H1 (cell line): ENCODE measurements around the gene LARP1. TPM values are rescaled to one million over a fixed set of nuclear protein-coding genes. Genes with fewer than 3 reads are reported as not detected.

ENCODE experiments used
- CTCF ChIA-PET: fragments of 300-600 bp; sonication (Branson Sonifier 250); formaldehyde crosslinking; loops from one replicate; lab custom pipeline; 2021; ENCODE audit not compliant: partially characterized antibody; lab: Charles Lee
- POLR2A ChIA-PET: fragments of 300-600 bp; sonication (Branson Sonifier 250); formaldehyde crosslinking; loops from one replicate; lab custom pipeline; 2021; ENCODE audit warnings: inconsistent platforms; ENCODE audit not compliant: partially characterized antibody; lab: Charles Lee
- DNase-seq, 2 experiments: peaks; one replicate each; pipeline versions ENCODE4 v3.0.0 to v3.0.0-alpha.2; 2010 to 2022; ENCODE audit warnings: low spot score in 2 of 2, low read depth in 1 of 2, mixed read lengths in 1 of 2
- FAIRE-seq: peaks from 2 replicates; lab custom pipeline; 2011; peaks lifted over from hg19 to GRCh38; lab: Jason Lieb, UNC
- H2AFZ ChIP-seq: 2 replicates; pipeline ENCODE4 v1.8.1; 2012; ENCODE audit warnings: low read length, inconsistent platforms
- H2AK5ac ChIP-seq: 2 replicates; pipeline ENCODE4 v1.6.1; 2013; ENCODE audit warnings: low read depth, low read length
- H2BK120ac ChIP-seq: replicated peaks from 2 replicates; pipeline ENCODE3; 2013; ENCODE audit warnings: low read depth, low read length, inconsistent platforms
- H2BK12ac ChIP-seq: 2 replicates; pipeline ENCODE4 v1.6.1; 2013; ENCODE audit warnings: low read depth, low read length
- H2BK15ac ChIP-seq: 2 replicates; pipeline ENCODE4 v1.6.1; 2013; ENCODE audit warnings: low read length
- H2BK20ac ChIP-seq: 2 replicates; pipeline ENCODE4 v1.6.1; 2013; ENCODE audit warnings: low read length
- H2BK5ac ChIP-seq: 2 replicates; pipeline ENCODE4 v1.6.1; 2013; ENCODE audit warnings: low read depth, low read length
- H3K14ac ChIP-seq: 2 replicates; pipeline ENCODE4 v1.6.1; 2013; ENCODE audit warnings: inconsistent platforms; ENCODE audit not compliant: insufficient read length
- H3K18ac ChIP-seq: 2 replicates; pipeline ENCODE4 v1.6.1; 2013; ENCODE audit warnings: low read length; ENCODE audit errors: extremely low read depth
- H3K23ac ChIP-seq: 2 replicates; pipeline ENCODE4 v1.6.1; 2013; ENCODE audit warnings: inconsistent platforms; ENCODE audit not compliant: insufficient read length
- H3K23me2 ChIP-seq: 2 replicates; pipeline ENCODE4 v1.6.1; 2013; ENCODE audit warnings: low read depth, low read length
- H3K27ac ChIP-seq: 2 replicates; pipeline ENCODE4 v1.6.1; 2011; ENCODE audit warnings: low read depth, low read length, inconsistent platforms
- H3K27me3 ChIP-seq, 4 experiments: replicated peaks in 1 of 4; 1 replicate in 1 of 4; 2 replicates in 3 of 4; pipeline versions ENCODE4 v1.6.1 to v1.8.1; 2011 to 2013; ENCODE audit warnings: low read length in 3 of 4, mild to moderate bottlenecking in 3 of 4, inconsistent platforms in 2 of 4, mixed read lengths in 2 of 4, moderate library complexity in 1 of 4; ENCODE audit not compliant: control insufficient read depth in 3 of 4, insufficient read depth in 3 of 4; ENCODE audit errors: extremely low read depth in 1 of 4
- H3K36me3 ChIP-seq, 4 experiments: 2 replicates each; pipeline versions ENCODE4 v1.6.1 to v1.8.1; 2011 to 2013; ENCODE audit warnings: mild to moderate bottlenecking in 4 of 4, low read length in 3 of 4, moderate library complexity in 2 of 4, control low read depth in 1 of 4, inconsistent platforms in 1 of 4; ENCODE audit not compliant: insufficient read depth in 4 of 4, control insufficient read depth in 2 of 4
- H3K4ac ChIP-seq: replicated peaks from 2 replicates; pipeline ENCODE3; 2013; ENCODE audit warnings: low read length, low read depth, mixed read lengths, inconsistent platforms; ENCODE audit not compliant: insufficient read length
- H3K4me1 ChIP-seq, 4 experiments: replicated peaks in 1 of 4; 1 replicate in 1 of 4; 2 replicates in 3 of 4; pipeline versions ENCODE4 v1.6.1 to v1.8.1; 2011 to 2013; ENCODE audit warnings: low read length in 3 of 4, inconsistent platforms in 2 of 4, mixed read lengths in 1 of 4; ENCODE audit not compliant: insufficient read depth in 4 of 4, control insufficient read depth in 3 of 4
- H3K4me2 ChIP-seq, 2 experiments: 2 replicates each; pipeline versions ENCODE4 v1.6.1 to v1.8.1; 2011 to 2013; ENCODE audit warnings: low read depth in 2 of 2, low read length in 2 of 2, control low read depth in 1 of 2, inconsistent platforms in 1 of 2, mild to moderate bottlenecking in 1 of 2; ENCODE audit not compliant: insufficient read depth in 1 of 2
- H3K4me3 ChIP-seq, 4 experiments: fragments of 200-600, 300-600 bp in 1 of 4; sonication (generic), shearing (Covaris generic), sonication (Bioruptor Twin) in 1 of 4; 2 replicates each; pipeline versions ENCODE4 v1.5.1 to v1.8.1; 2011 to 2016; ENCODE audit warnings: low read length in 4 of 4, low read depth in 3 of 4, control low read depth in 2 of 4, inconsistent platforms in 2 of 4, mild to moderate bottlenecking in 2 of 4, mixed read lengths in 1 of 4, moderate library complexity in 1 of 4; ENCODE audit not compliant: insufficient read depth in 2 of 4; ENCODE audit errors: extremely low read depth in 1 of 4
- H3K56ac ChIP-seq: replicated peaks from 2 replicates; pipeline ENCODE3; 2013; ENCODE audit warnings: low read depth, mild to moderate bottlenecking, mixed read lengths, low read length, inconsistent platforms; ENCODE audit not compliant: insufficient read length
- H3K79me1 ChIP-seq: 2 replicates; pipeline ENCODE4 v1.6.1; 2013; ENCODE audit warnings: low read depth, low read length, control low read depth
- H3K79me2 ChIP-seq, 2 experiments: 2 replicates each; pipeline versions ENCODE4 v1.6.1 to v1.8.1; 2012 to 2013; ENCODE audit warnings: low read length in 2 of 2, mild to moderate bottlenecking in 2 of 2, inconsistent platforms in 1 of 2; ENCODE audit not compliant: insufficient read depth in 2 of 2, control insufficient read depth in 1 of 2
- H3K9ac ChIP-seq, 4 experiments: replicated peaks in 1 of 4; 1 replicate in 1 of 4; 2 replicates in 3 of 4; pipeline versions ENCODE4 v1.6.1 to v1.8.1; 2011 to 2013; ENCODE audit warnings: low read depth in 3 of 4, low read length in 3 of 4, control low read depth in 2 of 4, mild to moderate bottlenecking in 2 of 4, moderate library complexity in 2 of 4, inconsistent platforms in 1 of 4; ENCODE audit errors: extremely low read depth in 1 of 4
- H3K9me3 ChIP-seq, 2 experiments: 2 replicates each; pipeline versions ENCODE4 v1.6.1 to v1.8.1; 2012 to 2013; ENCODE audit warnings: mild to moderate bottlenecking in 2 of 2, moderate library complexity in 2 of 2, control low read depth in 1 of 2, inconsistent platforms in 1 of 2, low read depth in 1 of 2, low read length in 1 of 2, mixed read lengths in 1 of 2; ENCODE audit not compliant: insufficient read depth in 2 of 2
- H4K20me1 ChIP-seq, 2 experiments: replicated peaks in 1 of 2; 2 replicates each; pipeline versions ENCODE3 to v1.8.1; 2011 to 2013; ENCODE audit warnings: inconsistent platforms in 2 of 2, low read length in 2 of 2, mild to moderate bottlenecking in 1 of 2; ENCODE audit not compliant: insufficient read depth in 2 of 2, control insufficient read depth in 1 of 2
- H4K5ac ChIP-seq: 2 replicates; pipeline ENCODE4 v1.6.1; 2013; ENCODE audit warnings: low read length, low read depth, mixed read lengths, inconsistent platforms; ENCODE audit not compliant: insufficient read length
- H4K8ac ChIP-seq: 2 replicates; pipeline ENCODE4 v1.8.0; 2013; ENCODE audit warnings: mild to moderate bottlenecking, moderate library complexity, low read length, inconsistent platforms; ENCODE audit not compliant: insufficient read depth; ENCODE audit errors: extremely low read depth
- H4K91ac ChIP-seq: replicated peaks from 2 replicates; pipeline ENCODE3; 2013; ENCODE audit warnings: low read length, mixed read lengths, inconsistent platforms; ENCODE audit not compliant: insufficient read length
- CHD2 ChIP-seq: IDR thresholded peaks from 2 replicates; pipeline ENCODE4 v1.6.1; 2012; ENCODE audit warnings: low read length, improper control_type of control experiment
- EP300 ChIP-seq, 2 experiments: IDR thresholded peaks; 1 replicate in 1 of 2; 2 replicates in 1 of 2; pipeline ENCODE4 v1.6.1; 2011 to 2012; ENCODE audit warnings: low read depth in 2 of 2, low read length in 2 of 2, mild to moderate bottlenecking in 2 of 2, borderline replicate concordance in 1 of 2, inconsistent platforms in 1 of 2, moderate library complexity in 1 of 2
- GTF2F1 ChIP-seq: IDR thresholded peaks from 2 replicates; pipeline ENCODE4 v1.6.1; 2012; ENCODE audit warnings: low read depth, low read length, improper control_type of control experiment, borderline replicate concordance
- NRF1 ChIP-seq: IDR thresholded peaks from 2 replicates; pipeline ENCODE4 v1.6.1; 2011; ENCODE audit warnings: mild to moderate bottlenecking, low read depth, low read length, improper control_type of control experiment
- PHF8 ChIP-seq: fragments of 200-600 bp; sonication (generic); conservative IDR thresholded peaks from 2 replicates; pipeline ENCODE4 v1.7.1; 2012; ENCODE audit warnings: low read depth, mild to moderate bottlenecking, inconsistent platforms, low read length, moderate library complexity
- POU5F1 ChIP-seq: IDR thresholded peaks from 2 replicates; pipeline ENCODE4 v1.6.1; 2011; ENCODE audit warnings: low read depth, mild to moderate bottlenecking, low read length, moderate library complexity
- RBBP5 ChIP-seq: IDR thresholded peaks from 2 replicates; pipeline ENCODE4 v1.7.1; 2012; ENCODE audit warnings: low read depth, mild to moderate bottlenecking, inconsistent platforms, low read length, moderate library complexity, borderline replicate concordance
- RNF2 ChIP-seq: fragments of 200-900, 300-1000 bp; sonication (generic); IDR thresholded peaks from 2 replicates; pipeline ENCODE4 v1.7.1; 2016; ENCODE audit warnings: borderline replicate concordance, low read depth, mild to moderate bottlenecking, antibody characterized with exemption, low read length; ENCODE audit not compliant: poor library complexity, severe bottlenecking; ENCODE audit errors: missing control alignments
- TAF7 ChIP-seq: optimal IDR thresholded peaks from 2 replicates; pipeline ENCODE3; 2011; ENCODE audit warnings: low read depth, mild to moderate bottlenecking, inconsistent platforms, low read length, moderate library complexity, borderline replicate concordance
- TCF12 ChIP-seq: IDR thresholded peaks from 2 replicates; pipeline ENCODE4 v1.6.1; 2011; ENCODE audit warnings: low read depth, mild to moderate bottlenecking, low read length
- ZNF274 ChIP-seq: IDR thresholded peaks from 2 replicates; pipeline ENCODE4 v1.7.0; 2012; ENCODE audit warnings: low read length, borderline replicate concordance; ENCODE audit errors: extremely low read depth
- WGBS, 2 experiments: shearing (Covaris generic) in 1 of 2; methylation state at CpG; one replicate each; pipeline versions ENCODE4 v1.1.6 to v1.1.7; 2013 to 2015; ENCODE audit warnings: low lambda C conversion rate in 2 of 2, mixed read lengths in 2 of 2, inconsistent platforms in 1 of 2, low coverage in 1 of 2, missing lambda C conversion rate in 1 of 2; ENCODE audit not compliant: insufficient replicate concordance in 2 of 2, insufficient coverage in 1 of 2, insufficient read length in 1 of 2; ENCODE audit errors: extremely low coverage in 1 of 2, missing lambda C conversion rate in 1 of 2; 5-methylcytosine and 5-hydroxymethylcytosine counted together
- polyA plus RNA-seq, 7 experiments: library from polyadenylated mRNA; depleted of rRNA in 3 of 7; stranded (reverse) in 5 of 7; unstranded in 2 of 7; fragments of >200 nt in 5 of 7; fragments of 200-250 nt in 2 of 7; gene quantifications; 1 replicate in 5 of 7; 2 replicates in 1 of 7; 4 replicates in 1 of 7; pipeline versions ENCODE4 v1.2.1 to v1.2.3, GENCODE V29; 2011 to 2013; ENCODE audit warnings: missing spikeins in 2 of 7, mixed read lengths in 2 of 7
- total RNA-seq: library from RNA; stranded (reverse); fragmentation: NEBNext Ultra II Directional; extraction: Animal tissue kit (Norgen Biotek cat#: 25700); gene quantifications from 2 replicates; pipeline ENCODE4 v1.2.1, GENCODE V29; 2021

The LARP1 gene
- total and polyA plus RNA-seq, 2 of the 8 experiments (the other 6 are each of a cell fraction or from before 2014, with no cell fraction given): 106 to 422 TPM

DNA sequence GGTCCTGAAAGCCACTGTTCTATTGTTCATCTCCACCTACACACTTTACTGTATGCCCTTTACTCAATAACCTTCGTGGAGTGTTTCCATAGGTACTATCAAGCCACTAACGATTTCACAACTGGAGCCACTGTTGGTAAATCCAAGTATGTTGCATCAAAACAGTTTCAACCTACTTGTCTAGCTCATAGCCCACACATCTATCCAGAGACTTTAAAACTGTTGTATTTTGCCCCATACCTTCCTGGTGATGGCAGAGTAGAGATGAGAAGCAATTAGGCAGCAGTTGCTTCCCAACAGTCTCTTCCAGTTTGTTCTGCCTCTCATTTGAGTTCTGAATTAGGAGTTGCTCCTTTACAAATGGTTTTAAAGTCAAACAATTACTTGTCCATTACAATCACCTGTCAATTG is 94.6 kb downstream of the LARP1 start:
- no peak overlapping the region for H3K27ac ChIP-seq
- no peak overlapping the region for H2BK15ac ChIP-seq
- no peaks in the 10 kb centered on the region for H3K27me3 ChIP-seq
- H3K4ac ChIP-seq: no peak overlapping the region
- H4K20me1 ChIP-seq: no peaks in the 10 kb centered on the region
- no peak overlapping the region for H2AFZ ChIP-seq
- POLR2A ChIA-PET: interaction anchor here (0.7 to 3.2 kb wide), 8 partner anchors 9 to 277 kb away, joined by 3 to 12 read pairs (median 4); partner anchors contain the start of gene CNOT8
- peak overlapping the region in 2 of 4 experiments; percentile 52 to 73; a peak in 2 of 7 replicates for H3K9ac ChIP-seq
- peak overlapping the region; percentile 26 to 62 (median 55); a peak in 5 of 8 replicates for H3K4me3 ChIP-seq
- H2BK120ac ChIP-seq: no peak overlapping the region
- peaks cover 0 to 7% (median 4%) of the 10 kb centered on the region in 4 experiments; a peak in 5 of 7 replicates for H3K4me1 ChIP-seq
- no peak for DNase-seq
- H3K9me3 ChIP-seq: no peaks in the 10 kb centered on the region
- no peak overlapping the region for H2BK20ac ChIP-seq
- no peaks in the 10 kb centered on the region; a peak in 2 of 8 replicates for H3K36me3 ChIP-seq
- no peak overlapping the region for H3K56ac ChIP-seq
- H4K5ac ChIP-seq: no peak overlapping the region
- no peak overlapping the region for H3K23ac ChIP-seq
- no peak overlapping the region for H4K91ac ChIP-seq
- no peaks in the 10 kb centered on the region for H3K79me2 ChIP-seq
- H2BK5ac ChIP-seq: no peak overlapping the region
- H3K4me2 ChIP-seq: peak overlapping the region; percentile 52 to 90
- no peaks in the 10 kb centered on the region for H3K79me1 ChIP-seq
- no peak overlapping the region for H3K14ac ChIP-seq
- H3K18ac ChIP-seq: no peak overlapping the region
- no peak overlapping the region for H4K8ac ChIP-seq
- WGBS, 2 experiments: 82% methylated on average over 2 of the region's 2 CpGs; no CpG with 5 or more reads in 1 of the 2 experiments
- H2BK12ac ChIP-seq: no peak overlapping the region
- H3K23me2 ChIP-seq: no peaks in the 10 kb centered on the region
- FAIRE-seq: no peak
- no peak overlapping the region for H2AK5ac ChIP-seq
- CTCF ChIA-PET: interaction anchor here (0.8 to 2.5 kb wide), 4 partner anchors 9 to 160 kb away, joined by 3 to 7 read pairs (median 6); no protein-coding TSS in a partner anchor
- TF ChIP-seq GTF2F1 (no peak), CHD2 (no peak), PHF8 (no peak), TAF7 (no peak), RBBP5 (no peak), POU5F1 (no peak), EP300 (IDR thresholded peaks at IDR 0.05; ENCODE audit: borderline replicate concordance in 1 of 2, low read depth in 2 of 2, low read length in 2 of 2) (no peak), NRF1 (no peak), RNF2 (no peak), ZNF274 (no peak), TCF12 (no peak)
